NCI-H774 (cell line): ENCODE data around the gene DLGAP4.

ENCODE experiments used
- DNase-seq: peaks from one replicate; lab custom pipeline; 2025; lab: John Stamatoyannopoulos, UW

The DLGAP4 gene

DNA sequence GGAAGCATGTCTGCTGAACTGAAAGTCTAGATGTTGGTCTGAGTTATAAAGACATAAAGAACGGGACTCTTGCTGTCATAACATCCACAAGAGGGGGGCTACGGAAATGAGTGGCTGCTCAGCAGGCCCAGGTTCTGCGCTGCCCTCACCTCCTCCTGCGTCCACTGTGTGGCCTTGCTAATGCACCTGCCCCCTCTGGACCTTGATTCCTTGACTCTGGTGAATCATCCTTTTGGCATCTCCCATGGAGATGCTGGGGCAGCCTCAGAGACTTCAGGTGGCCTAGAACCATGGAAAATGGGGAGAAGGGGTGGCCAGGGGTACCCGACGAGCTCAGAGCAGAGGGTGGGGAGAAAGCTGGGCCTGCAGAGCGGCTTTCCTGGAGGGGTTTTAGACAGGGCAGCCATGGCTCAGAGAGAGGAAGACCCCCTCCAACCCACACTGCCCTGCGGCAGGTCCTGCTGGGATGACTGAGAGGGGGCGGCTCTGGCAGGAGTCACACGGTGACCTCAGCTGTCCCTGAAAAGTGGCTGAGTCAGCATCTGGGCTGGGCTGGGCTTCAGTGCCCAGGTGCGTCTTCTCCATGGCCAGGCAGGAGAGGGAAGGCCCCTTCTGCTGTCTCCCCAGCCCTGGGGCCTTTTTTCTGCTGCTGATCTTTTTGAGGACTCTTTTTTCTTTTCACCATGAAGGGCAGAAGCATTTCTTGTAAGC lies 46.9 kb downstream of the DLGAP4 start:
- DNase-seq = no peak

DNA sequence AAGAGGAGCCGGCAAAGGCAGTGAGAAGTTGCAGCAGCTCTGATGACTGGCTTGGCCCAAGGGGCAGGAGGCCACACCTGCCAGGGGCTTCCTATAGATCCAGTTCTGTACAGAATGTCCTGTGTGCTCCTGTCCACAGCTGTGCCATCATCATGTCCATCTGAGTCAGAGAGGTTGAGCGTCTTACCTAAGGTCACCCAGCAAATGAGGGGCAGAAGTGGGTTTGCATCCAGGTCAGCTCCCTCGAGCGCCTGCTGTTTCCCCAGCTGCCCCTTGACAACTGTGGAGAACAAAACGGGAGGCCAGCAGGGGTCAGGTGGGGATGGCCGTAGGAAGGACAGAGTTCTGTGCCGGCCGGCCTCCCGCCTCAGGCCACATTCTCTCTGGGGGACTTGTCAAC lies 47.6 kb downstream of the DLGAP4 start:
- no peak for DNase-seq

DNA sequence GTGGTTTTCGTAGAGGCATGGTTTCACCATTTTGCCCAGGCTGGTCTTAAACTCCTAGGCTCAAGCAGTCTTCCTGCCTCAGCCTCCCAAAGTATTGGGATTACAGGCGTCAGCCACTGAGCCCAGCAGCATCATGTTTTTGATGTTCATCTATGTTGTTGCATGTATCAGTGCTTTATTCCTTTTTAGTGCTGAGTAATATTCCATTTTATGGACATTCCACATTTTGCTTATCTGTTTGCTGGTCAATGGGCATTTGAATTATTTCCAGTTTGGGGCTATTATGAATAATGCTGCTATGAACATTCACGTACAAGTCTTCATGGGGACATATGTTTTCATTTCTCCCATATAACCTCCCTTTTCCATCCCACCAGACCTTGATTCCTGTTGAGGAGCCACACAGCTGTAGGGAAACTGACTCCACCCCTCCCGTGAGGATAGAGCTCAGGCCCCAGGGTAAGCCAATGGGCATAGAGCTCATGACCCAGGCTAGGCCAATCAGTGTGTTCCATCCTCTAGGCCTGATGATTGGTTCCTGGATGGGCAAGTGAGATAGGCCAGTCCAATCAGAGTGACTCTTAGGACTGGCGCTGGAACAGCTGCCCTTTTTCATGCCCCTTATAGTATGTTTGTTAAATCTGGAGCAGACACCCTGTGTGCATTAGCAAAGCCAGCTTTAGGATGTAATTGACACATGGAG lies 49.5 kb downstream of the DLGAP4 start:
- no peak for DNase-seq

DNA sequence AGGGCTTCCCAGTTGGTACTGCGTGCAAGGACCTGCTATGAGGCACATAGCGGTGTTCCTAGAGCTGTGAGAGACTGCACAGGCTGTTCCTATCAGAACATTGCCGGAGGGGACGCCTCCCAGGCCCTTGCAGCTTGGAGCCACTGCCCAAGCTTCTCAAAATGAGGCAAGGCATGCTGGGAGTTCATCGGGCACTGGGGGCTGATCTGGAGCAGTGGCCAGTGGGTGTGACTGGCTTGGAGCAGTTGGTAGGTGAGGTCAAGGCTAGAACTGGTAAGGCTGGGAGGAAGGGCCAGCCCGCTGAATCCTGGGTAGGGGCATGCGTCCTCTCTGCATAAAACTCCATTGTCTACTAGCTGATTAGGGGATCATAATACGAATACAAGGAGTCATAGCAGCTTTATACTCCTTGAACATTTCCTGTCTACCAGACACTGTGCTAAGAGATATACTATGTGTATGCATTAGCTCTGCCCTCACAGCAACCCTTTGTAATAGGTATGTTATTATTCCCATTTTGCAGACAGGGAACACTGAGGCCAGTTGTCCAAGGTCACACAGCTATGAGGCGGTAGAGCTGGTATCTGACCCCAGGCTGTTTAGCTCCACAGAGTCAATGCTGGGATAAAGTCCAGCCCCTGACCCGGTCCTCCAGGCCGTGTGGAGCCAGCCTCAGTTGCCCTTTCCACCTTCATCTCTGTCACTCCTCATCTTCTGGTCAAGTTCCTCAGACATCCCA lies 53.7 kb downstream of the DLGAP4 start:
- no peak for DNase-seq

DNA sequence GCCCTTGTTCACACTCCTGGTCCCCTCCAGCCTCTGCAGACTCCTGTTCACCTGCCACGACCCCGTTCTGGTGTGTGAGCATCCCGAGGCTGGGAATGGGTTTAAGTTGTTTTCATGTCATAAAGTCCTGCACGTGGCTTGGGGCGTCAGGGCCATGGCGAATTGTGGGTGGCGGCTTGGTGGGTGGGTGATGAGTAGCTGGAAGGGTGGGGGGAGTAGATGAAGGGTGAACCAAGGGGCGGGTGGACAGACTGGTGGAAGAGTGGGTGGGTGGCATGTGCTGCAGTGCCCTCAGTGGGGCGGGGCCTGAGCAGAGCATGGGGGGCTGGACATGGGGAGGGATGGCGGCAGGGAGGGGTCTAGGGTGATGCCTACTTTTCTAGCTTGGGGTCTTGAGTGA lies 54.3 kb downstream of the DLGAP4 start:
- DNase-seq = no peak

DNA sequence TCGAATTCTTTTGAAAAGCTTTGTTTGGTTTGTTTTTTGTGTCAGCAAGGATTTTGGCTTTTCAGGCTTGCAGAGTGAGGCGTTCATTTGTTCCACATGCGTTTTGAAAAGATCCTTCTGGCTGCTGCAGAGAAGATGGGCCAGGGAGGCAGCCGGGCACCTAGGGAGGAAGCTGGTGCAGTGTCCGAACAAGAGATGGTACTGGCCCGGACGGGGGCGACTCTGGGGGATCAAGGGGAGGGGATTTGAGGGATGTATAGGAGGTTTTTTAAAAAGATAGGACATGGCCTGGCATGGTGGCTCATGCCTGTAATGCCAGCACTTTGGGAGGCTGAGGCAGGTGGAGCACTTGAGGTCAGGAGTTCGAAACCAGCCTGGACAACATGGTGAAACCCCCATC lies 55.3 kb downstream of the DLGAP4 start:
- no peak for DNase-seq

DNA sequence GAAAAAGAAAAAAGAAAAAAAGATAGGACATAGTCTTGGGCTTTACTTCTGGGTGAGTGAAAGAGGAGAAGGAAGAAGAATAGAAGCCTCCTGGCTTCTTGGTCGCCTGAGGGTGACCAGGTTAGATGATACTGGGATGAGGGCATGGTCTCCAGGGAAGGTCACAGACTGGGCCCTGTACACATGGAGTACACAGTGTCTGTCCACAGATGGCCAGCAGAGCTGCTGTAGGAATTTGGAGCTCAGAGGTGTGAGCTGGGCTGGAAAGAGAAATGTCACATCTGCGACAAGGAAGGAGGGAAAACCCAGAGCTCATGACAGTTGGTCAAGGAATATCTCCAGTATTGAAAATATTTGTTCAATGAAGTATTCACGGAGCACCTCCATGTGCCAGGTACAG lies 56.1 kb downstream of the DLGAP4 start:
- DNase-seq = no peak

DNA sequence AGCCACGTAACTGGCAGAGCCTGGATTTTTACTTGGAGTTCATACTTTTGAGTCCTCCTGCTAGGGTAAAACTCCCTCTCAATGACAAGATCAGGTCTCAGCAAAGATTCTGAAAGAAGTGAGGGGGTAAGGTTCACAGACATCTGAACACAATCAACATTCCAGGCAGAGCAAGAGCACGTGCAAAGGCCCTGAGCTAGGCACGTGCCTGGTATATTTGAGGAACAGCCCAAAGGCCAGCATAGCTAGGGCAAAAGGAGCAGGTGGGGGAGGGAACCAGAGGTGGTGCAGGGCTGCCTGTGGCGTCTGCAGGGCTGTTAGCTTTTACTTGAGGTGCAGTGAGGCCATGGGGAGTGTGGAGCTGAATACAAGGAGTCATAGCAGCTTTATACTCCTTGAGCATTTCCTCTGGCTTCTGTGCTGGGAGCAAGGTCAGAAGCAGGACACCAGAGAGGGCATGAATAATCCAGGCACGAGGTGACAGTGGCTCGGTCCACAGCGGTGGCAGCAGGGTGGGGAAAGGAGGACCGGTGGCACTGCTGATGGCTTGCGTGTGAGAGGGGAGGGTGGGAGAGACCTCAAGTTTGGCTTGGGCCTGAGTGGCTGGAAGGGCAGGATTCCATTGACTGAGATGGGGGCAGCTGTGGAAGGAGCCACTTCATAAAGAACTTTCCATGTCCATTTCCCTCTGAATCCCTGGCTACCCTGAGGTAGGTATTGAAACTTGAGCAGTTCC lies 57.0 kb downstream of the DLGAP4 start:
- no peak for DNase-seq

DNA sequence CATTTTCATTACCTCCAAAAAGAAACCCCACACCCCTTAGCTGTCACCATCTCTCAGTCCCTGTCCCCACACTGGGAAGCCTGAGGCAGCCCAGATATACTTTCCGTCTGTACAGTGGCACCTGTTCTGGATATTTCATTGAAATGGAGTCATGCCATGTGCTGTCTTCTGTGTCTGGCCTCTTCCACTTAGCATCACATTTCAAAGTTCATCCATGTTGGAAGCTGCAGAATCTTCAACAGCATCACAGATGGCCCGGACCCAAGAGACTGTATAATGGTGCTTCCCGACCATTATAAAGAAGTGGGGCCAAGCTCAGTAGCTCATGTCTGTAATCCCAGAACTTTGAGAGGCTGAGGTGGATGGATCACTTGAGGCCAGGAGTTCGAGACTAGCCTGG lies 58.4 kb downstream of the DLGAP4 start:
- no peak for DNase-seq

DNA sequence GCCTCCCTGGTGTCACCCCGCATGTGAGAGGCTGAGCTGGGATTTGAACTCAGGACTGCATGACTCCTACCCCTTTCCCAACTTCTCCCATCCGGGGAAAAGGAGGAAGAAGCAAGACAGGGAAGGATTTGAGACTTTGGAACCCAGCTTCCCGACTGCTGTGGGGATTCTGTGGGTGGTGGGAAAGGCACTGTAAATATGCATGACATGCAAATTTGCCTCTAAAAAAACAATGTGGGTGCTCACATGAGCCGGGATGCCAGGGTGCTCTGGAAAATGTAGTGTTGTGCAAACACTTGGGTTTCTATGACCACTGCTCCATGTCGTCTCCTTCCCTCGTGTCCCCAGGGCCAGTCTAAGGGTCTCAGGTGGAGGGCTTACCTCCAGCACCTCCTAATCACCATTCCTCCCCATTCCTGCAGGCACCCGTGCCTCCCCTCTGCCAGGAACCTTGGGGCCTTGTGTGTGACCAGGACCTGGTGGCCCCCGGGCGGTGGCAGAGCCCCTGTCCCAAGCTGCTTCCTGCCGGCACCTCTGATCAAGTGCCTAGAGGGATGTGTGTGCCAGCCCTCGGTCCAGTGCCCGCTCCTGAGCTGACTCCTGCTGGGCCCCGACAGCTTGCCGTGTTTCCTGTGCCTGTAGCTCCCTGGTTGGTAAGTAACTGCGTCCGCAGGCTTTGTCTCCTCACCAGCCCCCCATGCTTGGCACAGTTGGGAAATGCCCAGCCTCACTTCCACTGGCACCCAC lies 60.7 kb downstream of the DLGAP4 start:
- DNase-seq = no peak

DNA sequence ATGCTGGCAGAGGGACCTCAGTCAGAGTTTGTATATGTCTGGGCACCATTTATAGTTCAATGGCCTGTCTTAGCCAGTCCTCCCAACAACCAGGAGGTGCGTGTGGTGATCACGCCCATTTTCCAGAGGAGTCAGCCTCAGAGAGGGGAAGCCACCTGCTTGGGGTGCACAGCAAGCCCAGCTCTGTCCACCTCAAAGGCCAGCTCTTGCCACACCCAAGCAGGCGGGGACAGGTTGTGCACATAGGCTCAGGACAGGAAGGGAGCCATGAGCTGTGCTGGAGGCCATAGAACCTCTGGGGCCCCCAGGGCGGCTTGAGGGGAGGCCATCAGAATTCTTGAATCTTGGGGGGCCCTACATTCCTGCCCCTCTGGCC lies 61.2 kb downstream of the DLGAP4 start:
- no peak for DNase-seq

DNA sequence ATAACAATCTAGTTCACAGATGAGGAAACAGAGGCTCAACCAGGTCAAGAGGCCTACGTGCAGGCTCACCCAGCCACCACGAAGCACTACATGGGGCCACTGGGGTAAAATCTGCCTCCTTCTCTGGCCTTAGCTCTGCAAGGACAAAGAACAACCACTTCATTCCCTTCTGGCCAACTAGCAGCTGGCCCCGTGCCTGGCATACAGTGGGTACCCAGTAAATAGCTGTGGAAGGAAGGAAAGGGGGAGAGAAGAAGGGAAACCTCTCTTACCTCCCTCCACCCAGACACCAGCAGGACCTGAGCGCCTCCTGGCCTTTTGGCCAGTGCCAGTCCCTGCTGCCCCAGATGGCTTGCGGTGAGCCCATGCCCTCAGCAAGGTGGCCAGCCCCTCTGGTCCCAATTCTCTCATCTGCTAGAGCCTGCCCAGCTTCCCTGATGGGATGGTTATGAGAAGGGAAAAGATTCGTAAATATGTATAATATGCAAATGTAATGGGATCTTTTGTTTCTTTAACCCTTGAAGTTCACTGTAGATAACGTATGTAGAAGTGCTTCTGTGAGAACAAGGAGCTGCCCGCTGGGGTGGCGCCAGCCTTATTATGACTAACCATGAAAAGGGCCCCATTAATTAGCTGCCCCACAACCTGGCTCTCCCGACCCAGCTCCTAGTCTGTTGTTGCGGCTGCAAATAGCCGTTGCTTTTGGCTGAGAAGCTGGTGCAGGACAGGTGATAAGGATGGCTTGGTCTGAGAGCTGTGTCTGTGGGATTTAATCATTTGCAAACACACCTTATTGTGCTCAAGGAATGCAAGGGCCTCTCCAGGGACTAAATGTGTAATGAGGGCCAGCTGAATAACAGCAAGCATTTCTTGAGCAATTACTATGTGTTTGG lies 62.0 kb downstream of the DLGAP4 start:
- peak; percentile 11 for DNase-seq

DNA sequence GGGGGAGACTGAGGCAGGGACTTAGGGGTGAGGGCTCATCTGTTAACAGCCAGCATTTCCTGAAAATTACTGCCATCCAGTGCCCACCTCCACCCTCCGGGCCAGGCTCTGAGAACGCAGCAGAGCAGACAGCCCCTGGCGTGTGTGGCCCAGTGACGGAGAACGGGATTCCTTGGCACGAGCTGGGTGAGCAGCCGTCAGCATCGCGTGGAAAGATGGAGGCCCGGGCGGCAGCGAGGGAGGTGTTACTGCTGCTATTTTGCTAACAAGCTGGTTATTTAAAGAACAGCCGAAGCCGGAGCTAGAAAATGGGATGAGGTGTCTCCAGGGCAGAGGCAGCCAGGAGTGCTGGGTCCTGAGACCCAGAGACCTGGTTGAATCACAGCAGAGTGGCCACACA lies 62.7 kb downstream of the DLGAP4 start:
- DNase-seq = no peak

DNA sequence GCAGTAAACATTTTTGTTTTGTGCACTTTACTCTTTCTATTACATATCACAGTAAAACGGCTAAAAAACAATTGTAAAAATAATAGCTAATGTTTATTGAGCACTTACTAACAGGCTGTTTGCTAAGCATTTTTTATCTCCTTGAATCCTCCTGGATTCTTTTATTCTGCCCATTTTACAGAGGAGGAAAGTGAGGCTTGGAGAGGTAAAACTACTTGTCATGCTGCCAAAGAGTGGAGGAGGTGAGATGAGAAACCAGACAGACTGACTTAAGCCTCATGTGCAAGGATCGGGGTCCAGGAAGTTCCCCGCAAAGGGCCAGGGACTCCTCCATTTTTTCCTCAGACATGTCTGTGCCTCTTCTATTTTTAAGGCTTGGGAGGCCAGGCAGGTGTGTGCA lies 63.6 kb downstream of the DLGAP4 start:
- DNase-seq = no peak

DNA sequence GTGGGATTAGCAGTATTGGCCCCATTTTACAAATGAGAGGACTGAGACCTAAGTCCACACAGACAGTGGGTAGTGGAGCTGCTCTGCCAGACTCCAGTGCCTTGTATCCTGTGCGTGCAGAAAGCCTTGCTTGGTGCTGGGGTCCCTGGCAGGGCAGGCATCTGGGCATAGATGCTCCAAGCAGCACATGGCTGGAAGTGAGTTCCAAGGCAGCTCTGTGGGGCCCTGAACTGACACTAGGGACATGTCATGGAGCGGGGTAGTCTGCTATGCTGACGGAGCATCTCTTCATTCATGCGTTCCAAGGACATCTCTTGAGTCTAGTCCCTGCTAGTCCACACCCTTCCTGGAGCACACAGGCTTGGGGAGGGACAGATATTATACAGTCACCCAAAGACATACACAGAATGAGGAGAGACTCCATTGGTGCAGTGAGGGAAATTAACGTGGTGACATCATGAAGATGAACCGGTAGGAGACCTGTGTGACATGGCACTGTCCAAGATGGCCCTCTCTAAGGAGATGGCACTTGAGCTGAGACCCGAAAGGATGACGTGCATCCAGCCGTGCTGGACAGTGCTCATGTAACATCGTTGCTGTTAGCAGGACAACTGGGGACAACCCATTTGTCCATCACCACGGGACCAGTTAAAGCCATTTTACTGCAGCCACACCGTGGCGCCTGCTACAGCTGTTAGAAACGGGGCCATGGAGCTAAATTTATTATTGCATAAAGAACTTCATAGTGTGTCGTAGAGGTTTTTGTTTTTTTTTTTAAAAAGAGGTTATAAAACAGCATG lies 65.1 kb downstream of the DLGAP4 start:
- no peak for DNase-seq

DNA sequence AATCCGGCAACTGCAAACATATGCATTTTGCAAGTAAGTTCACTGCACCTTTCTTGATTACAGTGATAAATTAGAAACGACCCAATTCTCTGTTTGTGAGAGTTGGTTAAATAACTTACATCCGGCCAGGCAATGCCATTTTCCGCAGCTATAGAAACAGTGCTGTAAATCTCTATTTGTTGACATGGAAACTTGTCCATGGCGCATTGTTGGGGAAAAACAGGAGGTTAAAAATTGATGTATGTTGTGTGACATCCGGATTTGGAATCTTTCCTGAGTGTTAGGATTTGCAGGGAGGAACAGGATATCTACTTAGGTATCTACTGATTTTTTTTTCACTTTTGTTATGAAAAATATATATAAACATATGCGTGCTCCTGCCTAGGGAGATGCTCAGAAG lies 66.5 kb downstream of the DLGAP4 start:
- DNase-seq = no peak

DNA sequence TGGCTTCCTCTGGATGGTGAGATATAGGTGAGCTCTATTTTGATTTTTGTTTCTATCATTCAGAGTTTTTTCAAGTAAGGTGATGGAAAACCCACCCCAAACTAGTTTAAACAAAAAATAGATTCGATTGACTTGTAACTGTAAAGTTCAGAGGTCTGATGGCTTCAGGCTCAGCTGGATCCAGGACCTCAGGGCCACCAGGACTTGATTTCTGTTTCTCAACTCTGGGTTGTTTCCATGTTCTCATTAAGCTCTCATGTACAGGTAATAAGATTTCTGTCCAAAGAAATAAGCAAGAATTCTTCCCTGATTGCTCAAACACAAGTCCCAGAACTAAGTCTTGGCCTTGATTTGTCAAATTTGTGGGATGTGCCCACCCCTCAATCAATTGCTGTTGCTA lies 67.0 kb downstream of the DLGAP4 start:
- no peak for DNase-seq

DNA sequence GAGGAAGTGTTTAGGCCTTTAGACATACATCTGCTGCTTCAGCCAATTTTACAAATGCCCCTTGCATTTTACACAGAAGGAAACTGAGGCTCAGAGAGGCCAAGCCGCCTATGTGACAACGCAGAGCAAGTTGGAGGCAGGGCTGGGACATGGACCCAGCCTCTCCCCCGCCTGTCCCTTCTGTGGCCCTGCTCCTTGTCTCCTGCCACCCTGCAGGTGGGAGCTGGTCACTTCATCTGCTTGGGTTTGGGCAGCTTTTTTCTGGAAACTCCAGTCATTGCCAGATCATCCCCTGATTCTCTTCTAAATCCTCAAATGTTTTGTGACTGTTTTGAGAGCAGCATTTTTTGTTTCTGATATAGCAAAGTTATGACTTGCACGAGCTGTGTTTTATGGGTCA lies 68.9 kb downstream of the DLGAP4 start:
- no peak for DNase-seq

DNA sequence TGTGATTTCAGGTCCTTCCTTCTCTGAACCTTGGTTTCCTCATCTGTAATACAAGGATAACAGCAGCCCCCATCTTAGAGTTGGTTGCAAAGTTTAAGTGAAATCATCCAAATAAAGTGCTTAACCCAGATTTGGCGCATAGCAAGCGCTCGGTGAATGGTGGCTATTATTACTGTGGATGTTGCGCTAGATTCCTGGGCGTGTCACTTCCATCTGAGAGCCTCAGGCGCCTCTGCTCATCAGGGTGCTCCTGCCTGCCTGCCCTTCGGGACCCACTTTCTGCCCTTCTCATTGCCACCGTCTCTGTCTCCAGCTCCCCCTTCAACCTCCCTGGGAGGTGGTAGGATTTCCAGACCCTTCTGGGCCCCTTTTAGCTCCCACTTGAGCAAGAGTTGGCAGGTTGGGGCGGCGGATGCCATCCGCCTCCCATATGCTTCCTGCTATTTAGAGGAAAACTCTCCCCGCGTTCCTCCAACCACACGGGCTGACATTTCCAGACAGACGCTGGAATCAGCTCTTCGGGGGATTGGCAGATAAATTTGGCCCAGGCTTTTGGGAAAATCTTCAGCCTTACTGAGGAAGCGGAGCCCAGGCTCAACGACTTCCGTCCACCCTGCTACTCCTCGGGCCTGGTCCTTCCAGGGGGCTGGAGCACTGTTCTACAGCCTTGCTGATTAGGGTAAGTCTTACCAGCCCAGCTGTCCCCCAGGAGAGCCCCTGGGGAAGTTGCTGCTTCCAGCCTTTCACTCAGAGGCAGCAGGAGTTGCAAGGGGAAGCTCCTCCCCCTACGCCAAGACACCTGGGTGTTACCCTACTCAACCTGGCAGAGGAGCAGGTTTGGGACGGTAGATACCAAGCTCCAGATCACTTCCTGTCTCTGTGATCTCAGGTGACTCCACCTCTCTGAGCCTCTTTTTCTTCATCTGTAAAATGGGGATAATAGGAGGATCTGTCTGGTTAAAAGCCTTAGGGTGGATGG lies 71.5 kb downstream of the DLGAP4 start:
- no peak for DNase-seq
